ENCODE measurements around the gene NFS1. TPM values are rescaled to one million over a fixed set of nuclear protein-coding genes. Genes with fewer than 3 reads are reported as not detected.
A peak's percentile ranks its signal among the peaks of the same experiment; 100 is the strongest.

Gene NFS1
- total and polyA plus RNA-seq, 4 experiments from 2014 or later: 6.3 to 33.6 (median 29.3) TPM

GRCh38 chr20:35674921-35675320, 24.2 kb downstream of the NFS1 start:
- peaks cover 29 to 52% of the 10 kb centered on the region in 2 donors for H3K36me3 Mint-ChIP-seq
- H3K4me3 Mint-ChIP-seq: no peak overlapping the region
- no peak overlapping the region for H3K27ac Mint-ChIP-seq
- H3K9me3 Mint-ChIP-seq: no peaks in the 10 kb centered on the region
- ChIA-PET POLR2A (ENCODE audit: partially characterized antibody) (no interaction called here), CTCF (ENCODE audit: partially characterized antibody) (interaction anchor here (0.7 to 1.1 kb wide), 3 partner anchors 56 to 74 kb away, joined by 3 to 4 read pairs (median 3); no protein-coding TSS in a partner anchor)
- Histone ChIP-seq H3K4me3 (ENCODE audit: low read length in 2 of 2) (no peak overlapping the region), H3K9me3 (ENCODE audit: control insufficient read depth in 1 of 2, low read length in 2 of 2) (no peaks in the 10 kb centered on the region), H3K27ac (ENCODE audit: low read depth, low read length) (no peak overlapping the region), H3K27me3 (ENCODE audit: insufficient read depth, low read length) (no peaks in the 10 kb centered on the region), H3K36me3 (ENCODE audit: insufficient read depth, low read length) (peaks cover 34% of the 10 kb centered on the region), H3K4me1 (ENCODE audit: insufficient read depth, low read length) (no peaks in the 10 kb centered on the region)
- no peaks in the 10 kb centered on the region for H3K27me3 Mint-ChIP-seq
- intact Hi-C loops (cut with micrococcal nuclease): no loop called here
- H3K4me1 Mint-ChIP-seq: no peaks in the 10 kb centered on the region
- no peak for DNase-seq

GRCh38 chr20:35673884-35674283, 25.3 kb downstream of the NFS1 start:
- Histone ChIP-seq H3K4me3 (ENCODE audit: low read length in 2 of 2) (no peak overlapping the region), H3K9me3 (ENCODE audit: control insufficient read depth in 1 of 2, low read length in 2 of 2) (no peaks in the 10 kb centered on the region), H3K36me3 (ENCODE audit: insufficient read depth, low read length) (peaks cover 45% of the 10 kb centered on the region), H3K27ac (ENCODE audit: low read depth, low read length) (no peak overlapping the region), H3K27me3 (ENCODE audit: insufficient read depth, low read length) (no peaks in the 10 kb centered on the region), H3K4me1 (ENCODE audit: insufficient read depth, low read length) (no peaks in the 10 kb centered on the region)
- DNase-seq: no peak
- Mint-ChIP-seq H3K9me3 (no peaks in the 10 kb centered on the region), H3K4me1 (no peaks in the 10 kb centered on the region), H3K27me3 (no peaks in the 10 kb centered on the region), H3K27ac (no peak overlapping the region), H3K36me3 (peaks cover 38 to 55% of the 10 kb centered on the region in 2 donors), H3K4me3 (no peak overlapping the region)
- ChIA-PET CTCF (ENCODE audit: partially characterized antibody) (interaction anchor here (1.0 kb wide), 1 partner anchor 73 kb away, joined by 3 read pairs; no protein-coding TSS in a partner anchor), POLR2A (ENCODE audit: partially characterized antibody) (interaction anchor here (1.3 kb wide), 1 partner anchor 10 kb away, joined by 3 read pairs; the partner anchor contains the start of genes CPNE1 and RBM12)
- intact Hi-C loops (cut with micrococcal nuclease): no loop called here

- Mint-ChIP-seq H3K9me3 (no peaks in the 10 kb centered on the region), H3K27ac (peak overlapping the region in 2 of 7 donors; percentile 17 to 32), H3K4me3 (no peak overlapping the region), H3K27me3 (no peaks in the 10 kb centered on the region), H3K4me1 (peaks cover 0 to 4% (median 3%) of the 10 kb centered on the region in 4 donors), H3K36me3 (peaks cover 45 to 50% of the 10 kb centered on the region in 2 donors)
- Histone ChIP-seq H3K27ac (ENCODE audit: low read depth, low read length) (no peak overlapping the region), H3K9me3 (ENCODE audit: control insufficient read depth in 1 of 2, low read length in 2 of 2) (no peaks in the 10 kb centered on the region), H3K4me3 (ENCODE audit: low read length in 2 of 2) (no peak overlapping the region), H3K27me3 (ENCODE audit: insufficient read depth, low read length) (no peaks in the 10 kb centered on the region), H3K4me1 (ENCODE audit: insufficient read depth, low read length) (peaks cover 4% of the 10 kb centered on the region), H3K36me3 (ENCODE audit: insufficient read depth, low read length) (peaks cover 40% of the 10 kb centered on the region)
- CTCF ChIA-PET (ENCODE audit: partially characterized antibody): no interaction called here
- DNase-seq: no peak
- POLR2A ChIA-PET (ENCODE audit: partially characterized antibody): interaction anchor here (1.7 to 1.9 kb wide), 2 partner anchors 54 to 73 kb away, joined by 5 to 6 read pairs; partner anchors contain the start of genes RBM39 and SPAG4
- intact Hi-C loops (cut with micrococcal nuclease): no loop called here
These were observed 29.5 kb downstream of the NFS1 start for GRCh38 chr20:35669681-35670080.

GRCh38 chr20:35669221-35669620, 29.9 kb downstream of the NFS1 start:
- Mint-ChIP-seq H3K27ac (peak overlapping the region in 1 of 7 donors; percentile 17), H3K27me3 (no peaks in the 10 kb centered on the region), H3K36me3 (peaks cover 41 to 47% of the 10 kb centered on the region in 2 donors), H3K4me3 (no peak overlapping the region), H3K4me1 (peaks cover 0 to 5% (median 3%) of the 10 kb centered on the region in 4 donors), H3K9me3 (no peaks in the 10 kb centered on the region)
- no peak for DNase-seq
- H3K27me3 ChIP-seq (ENCODE audit: insufficient read depth, low read length): no peaks in the 10 kb centered on the region
- peaks cover 4% of the 10 kb centered on the region for H3K4me1 ChIP-seq (ENCODE audit: insufficient read depth, low read length)
- CTCF ChIA-PET (ENCODE audit: partially characterized antibody): interaction anchor here (1.5 kb wide), 1 partner anchor 50 kb away, joined by 5 read pairs; no protein-coding TSS in a partner anchor
- POLR2A ChIA-PET (ENCODE audit: partially characterized antibody): interaction anchor here (0.8 to 1.9 kb wide), 4 partner anchors 50 to 285 kb away, joined by 3 to 6 read pairs (median 4); partner anchors contain the start of genes RBM39 and SPAG4
- H3K4me3 ChIP-seq (ENCODE audit: low read length in 2 of 2): no peak overlapping the region
- H3K36me3 ChIP-seq (ENCODE audit: insufficient read depth, low read length): peaks cover 36% of the 10 kb centered on the region
- intact Hi-C loops (cut with micrococcal nuclease): no loop called here
- H3K9me3 ChIP-seq (ENCODE audit: control insufficient read depth in 1 of 2, low read length in 2 of 2): no peaks in the 10 kb centered on the region
- no peak overlapping the region for H3K27ac ChIP-seq (ENCODE audit: low read depth, low read length)

GRCh38 chr20:35665949-35666288, 33.2 kb downstream of the NFS1 start:
- peak overlapping the region in 7 of 8 donors; percentile 12 to 66 (median 32) for H3K4me3 Mint-ChIP-seq
- CTCF ChIA-PET (ENCODE audit: partially characterized antibody): interaction anchor here (0.7 to 1.1 kb wide), 4 partner anchors 11 to 218 kb away, joined by 3 to 4 read pairs (median 3); no protein-coding TSS in a partner anchor
- no peak for DNase-seq
- peaks cover 26 to 34% of the 10 kb centered on the region in 2 donors for H3K36me3 Mint-ChIP-seq
- no peaks in the 10 kb centered on the region for H3K27me3 ChIP-seq (ENCODE audit: insufficient read depth, low read length)
- POLR2A ChIA-PET (ENCODE audit: partially characterized antibody): interaction anchor here (1.9 to 4.5 kb wide), 3 partner anchors 77 to 124 kb away, joined by 5 to 106 read pairs (median 18); partner anchors contain the start of genes ERGIC3, PHF20 and RBM39
- no peaks in the 10 kb centered on the region for H3K27me3 Mint-ChIP-seq
- no peaks in the 10 kb centered on the region for H3K9me3 ChIP-seq (ENCODE audit: control insufficient read depth in 1 of 2, low read length in 2 of 2)
- peak overlapping the region in 6 of 7 donors; percentile 6 to 79 (median 40) for H3K27ac Mint-ChIP-seq
- H3K36me3 ChIP-seq (ENCODE audit: insufficient read depth, low read length): peaks cover 21% of the 10 kb centered on the region
- no peaks in the 10 kb centered on the region for H3K9me3 Mint-ChIP-seq
- H3K4me1 Mint-ChIP-seq: peaks cover 0 to 38% (median 25%) of the 10 kb centered on the region in 4 donors
- no peak overlapping the region for H3K27ac ChIP-seq (ENCODE audit: low read depth, low read length)
- no peak overlapping the region for H3K4me3 ChIP-seq (ENCODE audit: low read length in 2 of 2)
- H3K4me1 ChIP-seq (ENCODE audit: insufficient read depth, low read length): peaks cover 37% of the 10 kb centered on the region
- intact Hi-C loops (cut with micrococcal nuclease): no loop called here

GRCh38 chr20:35664466-35665206, 34.5 kb downstream of the NFS1 start, which contains the start of the genes CPNE1 and RBM12:
Gene CPNE1 (minus strand): TSS chr20:35664900. CDS start chr20:35632923, 31,977 bp downstream.
Gene RBM12 (minus strand): TSS chr20:35664900. CDS start chr20:35655322, 9,578 bp downstream.
- Mint-ChIP-seq H3K36me3 (peaks cover 13 to 22% of the 10 kb centered on the region in 2 donors), H3K4me3 (peak within 1 kb of the TSS; percentile 88 to 98 (median 97)), H3K27me3 (no peaks in the 10 kb centered on the region), H3K4me1 (peaks cover 0 to 51% (median 36%) of the 10 kb centered on the region in 4 donors), H3K27ac (peak within 1 kb of the TSS; percentile 95 to 100 (median 99)), H3K9me3 (no peaks in the 10 kb centered on the region)
- Histone ChIP-seq H3K9me3 (ENCODE audit: control insufficient read depth in 1 of 2, low read length in 2 of 2) (no peaks in the 10 kb centered on the region), H3K36me3 (ENCODE audit: insufficient read depth, low read length) (peaks cover 10% of the 10 kb centered on the region), H3K27ac (ENCODE audit: low read depth, low read length) (peak within 1 kb of the TSS; percentile 99), H3K4me1 (ENCODE audit: insufficient read depth, low read length) (peaks cover 50% of the 10 kb centered on the region), H3K4me3 (ENCODE audit: low read length in 2 of 2) (peak within 1 kb of the TSS; percentile 98 to 99), H3K27me3 (ENCODE audit: insufficient read depth, low read length) (no peaks in the 10 kb centered on the region)
- peak; percentile 94 to 95 (median 95) for DNase-seq
- intact Hi-C loops (cut with micrococcal nuclease): loop anchor here (1.0 to 5.0 kb wide), 5 partner anchors 35 to 288 kb away; partner anchors contain the start of genes NFS1, RBM39, ROMO1 and SCAND1
- ChIA-PET CTCF (ENCODE audit: partially characterized antibody) (interaction anchor here (0.7 to 3.1 kb wide), 4 partner anchors 45 to 290 kb away, joined by 3 to 22 read pairs (median 7); partner anchors contain the start of gene SCAND1), POLR2A (ENCODE audit: partially characterized antibody) (interaction anchor here (0.7 to 4.5 kb wide), 33 partner anchors 9 to 518 kb away, joined by 3 to 106 read pairs (median 5); partner anchors contain the start of genes CEP250, EDEM2, ERGIC3 and NFS1)

Measured in CD4-positive, alpha-beta memory T cell (primary cell).